HepG2 (cell line): ENCODE measurements around the gene SNN. TPM values are rescaled to one million over a fixed set of nuclear protein-coding genes. Genes with fewer than 3 reads are reported as not detected.
A peak's percentile ranks its signal among the peaks of the same experiment; 100 is the strongest.

Experiments
- CBFB ChIP-seq: sonication (generic); formaldehyde crosslinking; IDR thresholded peaks from 2 replicates; pipeline ENCODE4 v1.4.0; 2020; ENCODE audit warnings: missing genetic modification reagents
- CEBPB ChIP-seq: IDR thresholded peaks from 2 replicates; pipeline ENCODE4 v1.6.1; 2011; ENCODE audit warnings: low read depth, low read length, improper control_type of control experiment, borderline replicate concordance
- DR1 ChIP-seq: sonication (generic); formaldehyde crosslinking; IDR thresholded peaks from 2 replicates; pipeline ENCODE4 v1.8.0; 2021; ENCODE audit warnings: mild to moderate bottlenecking, missing genetic modification reagents, inconsistent platforms
- EP300 ChIP-seq, 3 experiments: sonication (generic) in 1 of 3; formaldehyde crosslinking in 1 of 3; IDR thresholded peaks; 2 replicates each; pipeline versions ENCODE4 v1.5.1 to v1.6.1; 2011 to 2020; ENCODE audit warnings: low read depth in 2 of 3, low read length in 2 of 3, borderline replicate concordance in 1 of 3, improper control_type of control experiment in 1 of 3, mild to moderate bottlenecking in 1 of 3, missing genetic modification reagents in 1 of 3, moderate library complexity in 1 of 3
- FOXO1 ChIP-seq: sonication (generic); formaldehyde crosslinking; IDR thresholded peaks from 2 replicates; pipeline ENCODE4 v1.4.0; 2020; ENCODE audit warnings: missing genetic modification reagents
- JUN ChIP-seq: sonication (generic); formaldehyde crosslinking; IDR thresholded peaks from 2 replicates; pipeline ENCODE4 v1.4.0; 2020; ENCODE audit warnings: mild to moderate bottlenecking, missing genetic modification reagents
- KLF16 ChIP-seq, 2 experiments: sonication (generic) in 1 of 2; formaldehyde crosslinking in 1 of 2; IDR thresholded peaks; 2 replicates each; pipeline versions ENCODE4 v1.6.1 to v1.8.0; 2016 to 2023; ENCODE audit warnings: missing genetic modification reagents in 2 of 2, missing compliant biosample characterization in 1 of 2
- NFAT5 ChIP-seq: sonication (generic); formaldehyde crosslinking; IDR thresholded peaks from 2 replicates; pipeline ENCODE4 v1.4.0; 2020; ENCODE audit warnings: missing genetic modification reagents
- SNRNP70 ChIP-seq: fragments of 200-400 bp; formaldehyde crosslinking; IDR thresholded peaks from 2 replicates; pipeline ENCODE4 v1.6.1; 2017; ENCODE audit warnings: mild to moderate bottlenecking, low read depth, low read length, moderate library complexity
- SRY ChIP-seq: sonication (generic); formaldehyde crosslinking; IDR thresholded peaks from 2 replicates; pipeline ENCODE4 v1.8.0; 2022; ENCODE audit warnings: mild to moderate bottlenecking, missing genetic modification reagents
- TOPORS ChIP-seq: sonication (generic); formaldehyde crosslinking; IDR thresholded peaks from 2 replicates; pipeline ENCODE4 v1.8.0; 2023; ENCODE audit warnings: mild to moderate bottlenecking, missing genetic modification reagents
- ZBTB39 ChIP-seq: sonication (generic); formaldehyde crosslinking; IDR thresholded peaks from 2 replicates; pipeline ENCODE4 v1.5.0; 2020; ENCODE audit warnings: missing genetic modification reagents
- ZNF407 ChIP-seq: sonication (generic); formaldehyde crosslinking; IDR thresholded peaks from one replicate; pipeline ENCODE4 v1.5.1; 2020; ENCODE audit warnings: mild to moderate bottlenecking, missing genetic modification reagents; ENCODE audit errors: not compliant biosample characterization
- ZNF572 ChIP-seq: sonication (generic); formaldehyde crosslinking; IDR thresholded peaks from 2 replicates; pipeline ENCODE4 v1.5.1; 2020; ENCODE audit warnings: mild to moderate bottlenecking, missing genetic modification reagents
- polyA plus RNA-seq, 8 experiments: library from polyadenylated mRNA; depleted of rRNA in 3 of 8; stranded (reverse) in 7 of 8; unstranded in 1 of 8; fragments of >200 nt; fragmentation: Illumina TruSeq in 4 of 8; extraction: Trizol in 4 of 8; gene quantifications; 2 replicates each; pipeline versions ENCODE4 v1.2.1 to v1.2.3, GENCODE V29; 2011 to 2016; ENCODE audit warnings: low read depth in 4 of 8, missing spikeins in 1 of 8, mixed read lengths in 1 of 8; ENCODE audit not compliant: insufficient read depth in 1 of 8
- total RNA-seq, 5 experiments: library from RNA; depleted of rRNA; stranded (reverse); fragments of >200 nt; fragmentation: Illumina TruSeq; extraction: Trizol; gene quantifications; 2 replicates each; pipeline ENCODE4 v1.2.3, GENCODE V29; 2016; ENCODE audit warnings: low read depth in 1 of 5

The SNN gene
- total and polyA plus RNA-seq, 2 of the 13 experiments (the other 11 are each of a cell fraction or from before 2014, with no cell fraction given) = 5.2 to 8.4 TPM

GRCh38 chr16:11632455-11632939, 35.8 kb upstream of the SNN start (continued):
- no peak for TF ChIP-seq ZNF407
- no peak for TF ChIP-seq KLF16 (CRISPR knock-in tag; IDR thresholded peaks at IDR 0.05)
- TF ChIP-seq TOPORS (CRISPR knock-in tag) = no peak
- TF ChIP-seq SNRNP70 = no peak
- no peak for TF ChIP-seq FOXO1
- TF ChIP-seq CEBPB = no peak
- TF ChIP-seq ZBTB39 (CRISPR knock-in tag) = peak; percentile 65; the same call in 1 of the 2 replicates
- TF ChIP-seq JUN = no peak
- TF ChIP-seq EP300 (IDR thresholded peaks at IDR 0.05; ENCODE audit: low read depth in 2 of 2, low read length in 2 of 2) = no peak
- TF ChIP-seq EP300 (CRISPR knock-in tag; IDR thresholded peaks at IDR 0.05; ENCODE audit: borderline replicate concordance) = peak; percentile 13; the same call in 1 of the 2 replicates
- no peak for TF ChIP-seq DR1 (CRISPR knock-in tag)
- TF ChIP-seq ZNF572 = no peak
- TF ChIP-seq CBFB (CRISPR knock-in tag) = no peak
- TF ChIP-seq NFAT5 (CRISPR knock-in tag) = no peak
- TF ChIP-seq SRY (CRISPR knock-in tag) = 0 out of 2 replicates have a peak, but pooled peaks have one; percentile 46
